SU-DHL-6 (cell line): ENCODE results near the gene RCC2.

Experiments
- EZH2phosphoT487 ChIP-seq: fragments of 200-600 bp; sonication (generic), shearing (Covaris generic); conservative IDR thresholded peaks from 2 replicates; pipeline ENCODE4 v1.6.1; 2018; ENCODE audit warnings: mild to moderate bottlenecking, antibody characterized with exemption, low read length, moderate library complexity, mixed read lengths
- TF ChIP-seq, protein P1 (sequence below): fragments of 200-600 bp; sonication (generic); IDR thresholded peaks from one replicate; pipeline ENCODE4 v1.5.1; 2017; ENCODE audit warnings: antibody characterized with exemption, mild to moderate bottlenecking, low read length, moderate library complexity; ENCODE audit not compliant: insufficient read depth, poor library complexity, severe bottlenecking

GRCh38 chr1:17437260-17437579 lies 2.3 kb downstream of the RCC2 start:
- TF ChIP-seq, protein P1, sequence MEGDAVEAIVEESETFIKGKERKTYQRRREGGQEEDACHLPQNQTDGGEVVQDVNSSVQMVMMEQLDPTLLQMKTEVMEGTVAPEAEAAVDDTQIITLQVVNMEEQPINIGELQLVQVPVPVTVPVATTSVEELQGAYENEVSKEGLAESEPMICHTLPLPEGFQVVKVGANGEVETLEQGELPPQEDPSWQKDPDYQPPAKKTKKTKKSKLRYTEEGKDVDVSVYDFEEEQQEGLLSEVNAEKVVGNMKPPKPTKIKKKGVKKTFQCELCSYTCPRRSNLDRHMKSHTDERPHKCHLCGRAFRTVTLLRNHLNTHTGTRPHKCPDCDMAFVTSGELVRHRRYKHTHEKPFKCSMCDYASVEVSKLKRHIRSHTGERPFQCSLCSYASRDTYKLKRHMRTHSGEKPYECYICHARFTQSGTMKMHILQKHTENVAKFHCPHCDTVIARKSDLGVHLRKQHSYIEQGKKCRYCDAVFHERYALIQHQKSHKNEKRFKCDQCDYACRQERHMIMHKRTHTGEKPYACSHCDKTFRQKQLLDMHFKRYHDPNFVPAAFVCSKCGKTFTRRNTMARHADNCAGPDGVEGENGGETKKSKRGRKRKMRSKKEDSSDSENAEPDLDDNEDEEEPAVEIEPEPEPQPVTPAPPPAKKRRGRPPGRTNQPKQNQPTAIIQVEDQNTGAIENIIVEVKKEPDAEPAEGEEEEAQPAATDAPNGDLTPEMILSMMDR: no peak
- no peak for TF ChIP-seq EZH2phosphoT487
